ENCODE measurements around the gene CCDC134. TPM values are rescaled to one million over a fixed set of nuclear protein-coding genes. Genes with fewer than 3 reads are reported as not detected.

Gene CCDC134
- total RNA-seq, 1 donor from 2014 or later = 16.9 TPM

- Mint-ChIP-seq H3K36me3 (peaks cover 2% of the 10 kb centered on the region), H3K27ac (peak overlapping the region; percentile 66), H3K4me3 (no peak overlapping the region), H3K9me3 (no peaks in the 10 kb centered on the region), H3K27me3 (ENCODE audit: low read depth) (no peaks in the 10 kb centered on the region), H3K4me1 (peaks cover 21% of the 10 kb centered on the region)
- peak; percentile 38 for TF ChIP-seq CTCF (IDR thresholded peaks at IDR 0.05; ENCODE audit: unreplicated experiment)
- no peak for DNase-seq (ENCODE audit: low spot score in 2 of 2, unreplicated experiment in 2 of 2)
These were observed 56.8 kb downstream of the CCDC134 start for GRCh38 chr22:41857155-41857859.

- peak overlapping the region; percentile 60 for H3K27ac Mint-ChIP-seq
- no peaks in the 10 kb centered on the region for H3K36me3 Mint-ChIP-seq
- no peaks in the 10 kb centered on the region for H3K9me3 Mint-ChIP-seq
- peaks cover 23% of the 10 kb centered on the region for H3K4me1 Mint-ChIP-seq
- H3K4me3 Mint-ChIP-seq = no peak overlapping the region
- no peak for TF ChIP-seq CTCF (IDR thresholded peaks at IDR 0.05; ENCODE audit: unreplicated experiment)
- H3K27me3 Mint-ChIP-seq (ENCODE audit: low read depth) = no peaks in the 10 kb centered on the region
- no peak for DNase-seq (ENCODE audit: low spot score in 2 of 2, unreplicated experiment in 2 of 2)
These were observed 57.4 kb downstream of the CCDC134 start for GRCh38 chr22:41857860-41858199.

- TF ChIP-seq CTCF (IDR thresholded peaks at IDR 0.05; ENCODE audit: unreplicated experiment) = no peak
- no peak overlapping the region for H3K4me3 Mint-ChIP-seq
- H3K4me1 Mint-ChIP-seq = peaks cover 18% of the 10 kb centered on the region
- no peaks in the 10 kb centered on the region for H3K9me3 Mint-ChIP-seq
- H3K36me3 Mint-ChIP-seq = peaks cover 6% of the 10 kb centered on the region
- DNase-seq (ENCODE audit: low spot score in 2 of 2, unreplicated experiment in 2 of 2) = no peak
- peak overlapping the region; percentile 83 for H3K27ac Mint-ChIP-seq
- H3K27me3 Mint-ChIP-seq (ENCODE audit: low read depth) = no peaks in the 10 kb centered on the region
These were observed 61.7 kb downstream of the CCDC134 start for GRCh38 chr22:41862160-41862529.

- Mint-ChIP-seq H3K27me3 (ENCODE audit: low read depth) (no peaks in the 10 kb centered on the region), H3K4me1 (peaks cover 15% of the 10 kb centered on the region)
These were observed 62.2 kb downstream of the CCDC134 start for GRCh38 chr22:41862530-41863266.

GRCh38 chr22:41863472-41863871, 63.0 kb downstream of the CCDC134 start:
- H3K4me1 Mint-ChIP-seq = peaks cover 15% of the 10 kb centered on the region
- TF ChIP-seq CTCF (IDR thresholded peaks at IDR 0.05; ENCODE audit: unreplicated experiment) = no peak
- peaks cover 8% of the 10 kb centered on the region for H3K36me3 Mint-ChIP-seq
- H3K27me3 Mint-ChIP-seq (ENCODE audit: low read depth) = no peaks in the 10 kb centered on the region
- no peak overlapping the region for H3K27ac Mint-ChIP-seq
- DNase-seq (ENCODE audit: low spot score in 2 of 2, unreplicated experiment in 2 of 2) = no peak
- no peaks in the 10 kb centered on the region for H3K9me3 Mint-ChIP-seq
- H3K4me3 Mint-ChIP-seq = no peak overlapping the region

More at GRCh38 chr22:41862530-41863266, 62.2 kb downstream of the CCDC134 start:
- Mint-ChIP-seq H3K4me3 (no peak overlapping the region), H3K27ac (peak overlapping the region; percentile 83), H3K36me3 (peaks cover 6% of the 10 kb centered on the region), H3K9me3 (no peaks in the 10 kb centered on the region)
- DNase-seq (ENCODE audit: low spot score in 2 of 2, unreplicated experiment in 2 of 2) = no peak
- no peak for TF ChIP-seq CTCF (IDR thresholded peaks at IDR 0.05; ENCODE audit: unreplicated experiment)

Data from mesothelial cell of epicardium (in vitro differentiated cells).